NOMO-1 (cell line): ENCODE data around the gene STAM.
"Not testable (repeated sequence)": the region's sequence is repeated elsewhere in the genome, so short reads cannot be mapped to it uniquely, and the experiment has no call there.

ENCODE experiments used
- DNase-seq, 2 experiments: peaks; one replicate each; lab custom pipeline; 2025; ENCODE audit not compliant: unreplicated experiment in 2 of 2; lab: John Stamatoyannopoulos, UW

STAM gene

DNA sequence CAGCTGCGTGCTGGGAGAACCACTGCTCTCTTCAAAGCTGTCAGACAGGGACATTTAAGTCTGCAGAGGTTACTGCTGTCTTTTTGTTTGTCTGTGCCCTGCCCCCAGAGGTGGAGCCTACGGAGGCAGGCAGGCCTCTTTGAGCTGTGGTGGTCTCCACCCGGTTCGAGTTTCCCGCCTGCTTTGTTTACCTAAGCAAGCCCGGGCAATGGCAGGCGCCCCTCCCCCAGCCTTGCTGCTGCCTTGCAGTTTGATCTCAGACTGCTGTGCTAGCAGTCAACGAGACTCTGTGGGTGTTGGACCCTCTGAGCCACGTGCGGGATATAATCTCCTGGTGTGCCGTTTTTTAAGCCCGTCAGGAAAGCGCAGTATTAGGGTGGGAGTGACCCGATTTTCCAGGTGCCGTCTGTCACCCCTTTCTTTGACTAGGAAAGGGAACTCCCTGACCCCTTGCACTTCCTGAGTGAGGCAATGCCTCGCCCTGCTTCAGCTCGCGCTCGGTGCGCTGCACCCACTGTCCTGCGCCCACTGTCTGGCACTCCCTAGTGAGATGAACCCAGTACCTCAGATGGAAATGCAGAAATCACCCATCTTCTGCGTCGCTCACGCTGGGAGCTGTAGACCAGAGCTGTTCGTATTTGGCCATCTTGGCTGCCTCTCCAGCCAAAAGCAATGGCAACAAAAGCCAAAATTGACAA, 78.5 kb downstream of the STAM start:
- not testable (repeated sequence) for DNase-seq

DNA sequence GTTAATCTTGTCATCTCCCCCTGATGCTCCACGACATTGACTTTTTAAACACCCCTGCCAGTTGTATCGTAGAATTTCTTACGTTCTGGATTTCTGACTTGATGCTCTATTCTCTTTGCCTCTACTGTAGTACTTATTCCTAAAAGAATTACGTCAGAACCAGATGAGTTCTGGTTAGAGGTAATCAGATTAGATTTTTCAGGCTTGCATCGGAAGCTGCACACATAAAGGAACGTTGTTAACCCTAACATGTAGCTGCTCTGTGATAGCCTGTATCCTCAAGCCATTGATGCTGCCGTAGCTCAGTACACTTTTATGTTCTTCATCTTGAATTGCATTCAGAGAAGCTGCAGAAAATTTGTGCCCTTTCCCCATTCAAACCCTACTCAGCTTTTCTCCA, 81.8 kb downstream of the STAM start:
- DNase-seq: no peak

DNA sequence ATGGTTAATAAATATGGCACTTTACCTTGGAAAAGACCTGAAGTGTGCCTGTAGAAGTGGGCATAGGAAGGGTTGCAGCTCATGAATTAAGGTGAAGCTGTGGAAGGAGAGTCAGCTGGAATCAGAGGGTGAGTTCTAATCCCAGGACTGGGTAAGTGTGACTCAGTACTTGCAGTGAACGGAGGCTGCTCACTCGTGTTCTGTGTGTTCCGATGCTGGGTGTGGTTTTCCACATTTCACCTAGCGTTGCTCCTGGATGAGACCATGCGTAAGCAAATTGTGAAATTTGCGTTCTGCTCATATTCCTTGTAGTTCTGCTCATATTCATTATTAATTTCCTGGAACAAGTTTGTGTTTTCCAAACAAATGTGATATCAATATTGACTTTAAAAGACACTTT, 85.7 kb downstream of the STAM start:
- DNase-seq: no peak

DNA sequence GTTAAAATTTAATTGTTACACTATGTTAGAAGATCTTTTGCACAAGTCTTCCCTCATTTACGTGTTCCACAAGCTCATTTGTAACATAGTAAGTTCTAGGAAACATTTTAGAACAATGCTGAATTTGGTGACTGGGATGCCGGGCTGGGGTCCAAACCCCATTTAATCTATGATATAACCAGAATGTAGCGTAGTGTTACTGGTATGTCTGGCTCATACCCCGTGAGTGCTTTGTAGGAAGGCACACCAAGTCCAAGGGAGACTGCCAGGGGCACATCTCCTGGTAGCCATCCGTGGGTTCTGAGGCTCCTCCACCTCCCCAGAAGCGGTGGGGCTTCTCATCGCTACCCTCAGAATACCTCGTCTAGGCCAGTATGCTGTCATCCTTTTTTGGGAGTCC, 86.7 kb downstream of the STAM start:
- no peak for DNase-seq

DNA sequence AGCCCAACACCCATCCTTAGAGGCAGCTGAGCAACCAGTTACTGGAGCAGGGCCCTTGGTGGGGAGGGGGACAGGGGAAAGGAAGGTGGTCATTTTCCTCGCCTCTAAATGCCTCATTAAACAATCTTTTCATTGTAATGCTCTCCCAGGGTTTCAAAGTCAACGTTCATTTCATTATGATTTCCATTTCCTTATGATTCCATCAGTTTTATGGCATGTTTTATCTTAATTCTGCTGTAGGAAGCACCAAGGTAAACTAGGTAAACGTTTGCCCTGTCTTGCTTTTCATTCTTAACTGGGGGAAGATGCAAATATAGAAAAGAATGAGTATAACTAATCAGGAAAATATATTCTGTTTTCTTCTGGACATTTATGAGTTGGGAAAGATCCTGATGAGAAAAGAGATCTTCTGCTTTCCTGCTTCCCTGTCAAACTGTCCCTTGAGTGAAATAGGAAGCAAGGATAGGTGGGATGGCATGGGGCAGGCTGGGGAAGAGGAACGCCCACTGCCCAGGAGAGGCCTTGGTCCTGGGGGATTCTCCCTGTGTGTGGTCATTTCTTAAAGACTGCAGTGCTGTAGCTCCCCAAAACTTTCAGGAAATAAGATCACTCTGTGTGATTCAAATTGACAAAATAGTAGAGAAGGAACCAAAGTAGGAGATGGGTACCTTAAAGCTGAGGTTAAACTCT, 87.5 kb downstream of the STAM start:
- no peak for DNase-seq

DNA sequence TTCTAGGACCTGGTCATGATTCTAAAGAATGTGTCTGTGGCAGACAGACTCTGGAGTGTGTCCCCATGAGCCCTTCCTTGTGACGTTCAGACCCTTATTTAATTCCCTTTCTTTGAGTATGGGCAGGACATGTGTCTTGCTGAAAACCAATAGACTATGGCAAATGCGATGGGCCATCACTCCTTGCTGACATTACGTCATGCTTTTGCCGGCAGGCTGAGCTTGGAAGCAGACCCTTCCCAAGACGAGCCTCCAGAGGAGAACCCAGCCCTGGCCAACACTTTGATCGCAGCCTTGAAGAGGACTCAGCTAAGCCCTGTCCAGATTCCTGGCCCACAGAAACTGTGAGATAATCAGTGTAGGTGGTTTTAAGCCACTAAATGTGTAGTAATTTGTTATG, 89.7 kb downstream of the STAM start:
- no peak for DNase-seq

DNA sequence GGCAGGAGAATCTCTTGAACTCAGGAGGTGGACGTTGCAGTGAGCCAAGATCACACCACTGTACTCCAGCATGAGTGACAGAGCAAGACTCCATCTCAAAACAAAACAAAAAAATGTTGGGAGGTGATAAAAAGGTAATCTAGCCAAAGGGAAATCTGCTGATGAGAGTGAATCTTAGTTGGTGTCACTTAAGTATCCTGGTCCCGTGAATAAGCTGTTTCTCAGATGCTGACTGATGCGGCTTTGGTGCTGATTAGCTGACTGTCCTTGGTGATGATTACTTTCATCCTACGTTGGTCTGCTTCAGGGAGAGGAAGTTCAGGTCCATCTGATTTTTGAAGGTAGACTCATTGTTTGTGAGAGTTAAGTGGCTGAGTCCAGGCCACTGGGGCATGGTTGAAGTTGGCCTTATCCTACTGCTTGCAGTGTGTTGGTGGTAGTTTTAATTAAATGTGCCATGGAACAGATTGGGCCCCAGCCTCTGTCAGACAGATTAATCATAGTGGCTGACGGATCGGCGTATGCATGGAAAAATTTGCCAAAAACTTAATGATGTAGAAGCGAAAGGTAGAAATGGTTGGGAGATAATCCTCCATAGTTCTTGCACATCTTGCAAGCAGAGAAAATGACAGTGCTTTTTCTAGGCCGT, 90.6 kb downstream of the STAM start:
- no peak for DNase-seq

DNA sequence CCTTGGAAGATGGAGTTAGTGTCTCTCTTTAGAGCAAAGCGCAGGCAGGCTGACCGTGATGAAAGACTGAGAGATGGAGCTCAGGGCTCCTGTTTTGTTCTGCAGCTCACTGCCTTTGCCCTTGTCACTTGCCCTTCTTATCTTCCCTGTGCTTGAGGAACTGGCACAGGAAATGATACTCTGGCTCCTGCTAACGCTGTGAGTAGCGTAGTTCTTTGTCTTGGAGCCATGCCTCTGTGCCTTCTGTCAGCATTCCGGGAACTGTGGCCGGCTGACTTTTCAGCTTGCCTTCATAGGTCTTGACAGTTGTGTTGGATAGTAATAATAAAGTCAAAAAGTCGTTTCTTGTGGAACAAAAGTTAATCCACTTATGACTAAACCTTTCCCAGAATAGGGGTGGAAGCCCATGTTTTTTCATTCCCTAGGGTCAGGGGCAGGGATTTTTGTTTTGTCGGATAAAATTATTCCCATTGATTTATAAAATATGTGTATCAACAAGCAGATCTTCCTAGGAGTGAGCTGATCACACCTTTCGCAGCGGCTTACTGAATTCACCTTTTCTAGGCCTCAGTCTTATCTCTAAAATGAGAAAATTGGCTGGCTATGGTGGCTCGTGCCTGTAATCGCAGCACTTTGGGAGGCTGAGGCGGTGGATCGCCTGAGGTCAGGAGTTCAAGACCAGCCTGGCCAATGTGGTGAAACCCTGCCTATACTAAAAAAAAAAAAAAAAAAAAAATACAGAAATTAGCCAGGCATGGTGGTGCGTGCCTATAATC, 91.4 kb downstream of the STAM start:
- DNase-seq: no peak

DNA sequence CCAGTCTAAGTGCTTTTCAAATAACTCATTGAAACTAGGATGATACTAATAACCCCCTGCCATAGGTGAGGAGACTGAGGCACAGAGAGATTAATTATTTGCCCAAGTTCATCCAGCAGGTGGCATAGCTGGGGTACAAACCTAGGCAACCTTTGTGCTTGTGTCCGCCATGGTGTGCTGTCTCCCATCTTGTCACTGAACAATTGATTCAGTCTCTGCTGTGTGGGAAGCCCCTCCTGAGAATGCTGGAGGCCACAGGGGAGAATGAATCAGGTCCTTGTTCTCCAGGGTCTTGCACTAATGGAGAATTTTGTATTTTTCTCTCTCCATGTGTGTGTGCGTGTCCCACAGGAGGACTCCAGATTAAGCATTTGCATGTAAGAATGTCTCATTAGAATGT, 92.3 kb downstream of the STAM start:
- no peak for DNase-seq

DNA sequence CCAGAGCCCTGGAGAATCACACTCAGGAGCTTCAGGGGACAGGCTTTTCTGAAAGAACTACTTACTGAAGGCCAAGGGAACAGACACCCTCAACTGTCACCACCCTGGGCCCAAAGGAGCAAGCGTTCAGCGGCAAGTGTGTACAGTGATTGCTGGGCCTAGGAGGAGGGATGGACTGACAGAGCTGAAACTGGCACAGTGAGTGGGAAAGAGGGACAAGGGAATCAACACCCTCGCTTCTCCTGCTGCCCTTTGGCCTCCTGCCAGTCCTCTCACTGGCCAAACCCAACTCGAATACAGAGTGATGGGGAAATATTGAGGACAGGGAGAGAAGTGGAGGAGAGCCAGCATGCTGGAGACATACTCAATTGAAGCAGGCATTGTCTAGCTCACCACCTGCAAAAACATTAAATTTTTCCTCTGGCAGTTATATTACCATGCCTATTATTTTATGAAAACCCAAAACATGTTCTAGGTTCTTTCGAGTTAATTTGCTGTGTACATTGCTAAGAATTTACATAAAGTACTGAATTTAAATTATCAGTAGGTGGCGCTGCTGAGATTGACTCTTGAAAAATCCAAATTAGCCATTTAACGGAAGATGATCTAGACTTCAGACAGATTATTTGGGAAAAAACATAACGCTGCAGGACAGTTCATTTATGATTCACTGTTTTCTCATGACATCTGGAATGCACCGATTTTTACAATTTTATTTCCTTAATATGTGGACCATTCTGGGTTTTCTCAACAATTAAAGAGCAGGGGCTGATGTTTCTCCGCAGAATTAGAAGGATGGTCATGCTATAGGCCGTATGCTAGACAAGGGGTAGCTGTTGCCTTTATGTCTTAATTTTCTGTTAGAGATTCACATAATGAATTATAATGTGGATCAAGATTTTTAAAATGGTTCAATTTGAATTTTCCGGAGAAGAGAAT, 93.3 kb downstream of the STAM start:
- peak in 1 of 2 experiments; percentile 38 for DNase-seq

DNA sequence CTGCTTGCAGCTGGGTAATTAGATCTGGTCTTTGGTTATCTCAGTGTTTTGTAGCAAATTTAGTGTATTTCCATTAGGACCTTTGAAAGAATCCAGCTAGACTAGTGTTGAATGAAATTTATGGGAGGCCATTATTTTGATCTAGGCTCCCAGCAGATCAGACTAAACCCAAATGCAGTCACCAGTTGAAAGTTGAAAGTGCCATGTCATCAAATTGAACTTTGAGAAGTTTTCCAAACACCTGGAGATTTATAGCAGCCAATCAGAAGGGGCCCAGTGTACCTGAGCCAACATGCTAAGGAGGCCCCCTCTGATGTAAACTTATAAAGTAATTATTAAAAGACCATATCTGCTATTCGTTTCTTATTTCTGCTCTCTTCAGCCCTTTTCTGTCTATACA, 96.7 kb downstream of the STAM start:
- no peak for DNase-seq

DNA sequence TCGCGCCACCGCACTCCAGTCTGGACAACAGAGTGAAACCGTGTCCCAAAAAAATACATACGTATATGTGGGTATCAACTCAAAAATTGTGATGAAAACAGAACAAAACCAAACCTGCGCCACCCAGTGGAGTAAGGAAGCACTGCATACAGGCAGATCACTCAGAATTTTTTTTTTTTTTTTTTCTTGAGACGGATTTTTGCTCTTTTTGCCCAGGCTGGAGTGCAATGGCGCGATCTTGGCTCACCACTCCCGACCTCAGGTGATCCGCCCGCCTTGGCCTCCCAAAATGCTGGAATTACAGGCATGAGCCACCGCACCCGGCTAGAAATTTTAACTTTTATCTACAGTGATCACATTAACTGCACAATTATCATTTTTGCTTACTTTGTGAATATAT, 99.0 kb downstream of the STAM start:
- DNase-seq: peak; percentile 38 to 49

DNA sequence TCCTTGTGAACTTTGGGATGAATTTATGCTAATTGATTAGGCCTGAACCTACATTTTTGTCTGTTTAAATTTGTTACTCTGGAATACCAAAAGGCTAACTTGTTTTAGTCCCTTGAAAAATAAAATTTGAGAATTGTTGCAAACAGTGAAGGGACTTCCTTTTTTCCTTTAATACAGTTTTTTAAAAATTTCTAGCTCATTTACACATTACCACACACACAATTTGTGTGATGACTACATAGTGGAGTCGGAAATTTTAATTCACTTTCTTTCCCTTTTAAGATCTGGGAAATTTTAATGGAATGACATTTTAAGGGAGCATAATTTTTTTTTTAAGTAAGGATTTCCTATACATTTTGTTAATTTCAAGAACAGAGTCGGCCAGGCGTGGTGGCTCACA, 99.5 kb downstream of the STAM start:
- DNase-seq: peak in 1 of 2 experiments; percentile 1

DNA sequence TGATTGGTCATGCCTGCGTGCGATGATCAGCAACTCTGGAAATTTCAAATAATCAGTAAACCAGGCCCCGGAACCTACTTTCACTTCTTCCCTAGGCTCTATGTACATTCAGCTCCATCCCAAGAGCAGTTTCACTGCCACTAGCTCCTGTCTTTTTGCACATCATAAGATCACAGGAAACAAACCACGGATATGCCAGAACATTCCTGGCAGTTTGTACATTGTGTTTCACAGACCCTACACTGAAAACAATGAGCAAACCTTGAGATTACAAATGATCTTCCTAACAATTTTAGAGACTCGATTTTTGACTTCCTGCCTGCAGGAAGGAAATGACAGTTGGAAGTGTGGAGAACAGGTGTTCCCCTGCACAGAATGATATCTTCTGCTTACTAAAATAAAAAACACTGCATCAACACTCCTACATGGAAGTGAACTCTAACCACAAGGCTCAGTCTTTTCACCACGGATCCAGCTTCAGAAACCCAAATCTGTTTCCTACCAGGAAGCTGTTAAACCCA, 100.5 kb downstream of the STAM start:
- DNase-seq: peak in 1 of 2 experiments; percentile 18

DNA sequence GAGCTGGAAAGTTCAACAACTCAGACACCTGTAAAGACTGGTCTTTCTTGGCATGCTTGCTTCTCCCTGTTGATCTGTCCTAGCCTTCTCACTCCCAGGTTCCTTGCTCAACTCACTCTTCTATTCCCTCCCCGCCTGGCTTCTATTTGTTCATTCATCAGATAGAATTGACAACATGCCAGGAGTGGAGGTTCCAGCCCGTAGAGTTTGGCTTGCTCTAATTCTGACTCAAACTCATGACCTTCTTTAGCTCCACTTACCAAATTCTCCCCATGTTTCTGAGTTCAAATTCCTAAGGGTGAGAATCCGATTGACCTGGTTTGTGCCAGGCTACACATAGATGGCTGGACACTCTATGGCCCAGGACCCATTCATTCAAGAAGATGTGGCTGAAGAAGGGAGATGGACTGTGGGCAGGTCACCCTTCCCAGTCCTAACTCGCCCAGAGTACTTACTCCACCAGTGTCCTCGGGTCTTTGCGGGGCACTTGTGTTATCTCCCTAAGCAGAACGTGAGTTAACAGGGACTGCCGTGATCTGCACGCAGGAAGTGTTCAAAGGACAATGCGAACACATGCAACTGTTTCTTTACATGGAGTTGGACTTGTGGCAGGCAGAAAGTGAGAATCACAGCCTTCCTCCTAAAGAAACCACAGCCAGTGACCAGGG, 104.1 kb downstream of the STAM start:
- DNase-seq: no peak

DNA sequence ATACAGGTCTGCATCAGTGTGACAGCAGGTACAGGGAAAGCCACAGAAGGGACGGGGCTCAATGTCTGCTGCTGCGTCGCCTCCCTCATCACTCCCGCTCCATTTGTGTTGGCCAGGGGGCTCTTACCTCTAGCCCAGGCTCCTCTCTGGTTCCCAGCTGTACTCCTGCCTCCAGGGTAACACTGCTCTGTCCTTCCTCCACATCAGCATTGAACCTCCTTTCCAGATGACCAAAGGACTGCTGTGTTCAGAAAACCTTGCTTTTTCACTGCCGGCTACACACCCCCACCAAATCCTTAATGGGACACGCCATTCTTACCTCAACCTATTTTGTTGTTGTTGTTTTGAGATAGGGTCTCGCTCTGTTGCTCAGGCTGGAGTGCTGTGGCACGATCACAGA, 105.9 kb downstream of the STAM start:
- no peak for DNase-seq

DNA sequence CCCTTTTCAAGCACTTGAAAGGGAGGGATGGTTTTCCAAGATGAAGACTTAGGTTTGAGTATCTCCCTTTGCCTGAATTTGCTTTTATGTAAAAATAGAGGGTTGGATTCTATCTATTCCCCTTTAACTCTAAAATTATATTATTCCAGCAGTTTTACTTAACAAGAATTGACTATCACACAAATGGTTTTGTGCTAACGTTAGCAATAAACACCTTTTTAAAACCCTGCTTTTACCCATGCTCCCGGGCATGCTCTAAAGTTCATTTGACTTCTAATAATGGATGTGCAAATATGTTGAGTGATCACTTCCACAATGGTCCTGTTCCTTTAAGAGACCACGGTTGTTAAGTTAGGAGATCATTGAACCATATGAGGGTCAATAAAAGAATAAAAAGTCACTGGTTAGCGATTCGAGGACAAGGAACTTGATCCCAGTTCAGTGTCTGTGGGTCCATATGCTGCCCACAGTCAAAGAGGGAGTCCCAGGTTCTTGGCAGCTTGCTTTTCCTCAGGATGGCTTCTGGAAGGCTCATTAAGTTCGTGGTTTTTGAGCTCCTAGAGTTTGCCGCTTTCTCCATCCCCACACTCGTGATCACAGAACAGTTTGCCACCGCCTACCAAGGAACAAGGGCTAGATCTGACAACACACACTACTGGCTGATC, 108.0 kb downstream of the STAM start, which contains the start of gene TMEM236:
TSS of gene TMEM236 (plus strand) at position 421 of the 665 bp plus-strand sequence. CDS start at position 516, 95 bp downstream.
- no peak for DNase-seq

DNA sequence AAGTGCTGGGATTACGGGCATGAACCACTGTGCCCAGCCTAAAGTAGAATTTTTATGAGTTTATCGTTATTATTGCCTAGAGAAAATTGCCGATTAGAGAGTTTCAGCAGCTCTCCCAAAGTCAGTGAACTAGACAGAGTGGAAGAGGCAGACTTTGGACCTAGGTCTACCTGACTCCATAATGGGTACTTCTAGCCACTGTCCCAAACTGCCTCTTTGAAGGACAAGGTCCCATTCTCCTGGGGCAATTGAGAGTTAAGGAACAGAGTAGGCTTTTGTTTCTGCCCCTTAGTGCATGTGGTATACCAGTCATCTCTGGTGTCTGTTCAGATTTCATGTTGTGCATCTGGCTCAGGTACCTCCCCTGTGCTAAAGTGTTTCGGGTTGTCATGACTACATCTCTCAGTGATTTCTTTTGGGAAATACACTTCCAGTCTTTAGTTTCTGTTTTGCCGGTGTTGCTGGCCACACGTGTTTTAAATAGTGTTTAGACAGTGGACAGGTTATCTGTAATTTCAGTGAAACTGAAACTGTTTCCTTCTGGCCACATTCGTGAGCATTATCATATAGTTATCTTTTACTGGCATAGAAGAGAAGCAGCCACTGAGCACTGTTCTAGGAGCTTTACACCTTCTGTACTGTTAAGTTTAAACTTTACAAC, 112.7 kb downstream of the STAM start:
- DNase-seq: peak in 1 of 2 experiments; percentile 59
